Mesenteric fat pad (tissue), 1 donor: ENCODE measurements around the gene CDADC1. TPM values are rescaled to one million over a fixed set of nuclear protein-coding genes. Genes with fewer than 3 reads are reported as not detected.
"Not testable (repeated sequence)": the region's sequence is repeated elsewhere in the genome, so short reads cannot be mapped to it uniquely, and the experiment has no call there.

ENCODE experiments used
- DNase-seq: peaks from one replicate; pipeline ENCODE4 v3.0.0-alpha.2; 2020; ENCODE audit warnings: low spot score
- total RNA-seq: library from RNA; stranded (reverse); fragmentation: NEBNext Ultra II Directional; extraction: Animal tissue kit (Norgen Biotek cat#: 25700); gene quantifications from one replicate; pipeline ENCODE4 v1.2.1, GENCODE V29; 2021
- donor health status: DM: yes; HTN: yes; CAD: no.

The CDADC1 gene
- total RNA-seq, 1 donor from 2014 or later = 12.3 TPM

- no peak for DNase-seq
Measured at GRCh38 chr13:49311816-49312215, 64.1 kb downstream of the CDADC1 start.

- no peak for DNase-seq
Measured at GRCh38 chr13:49314344-49314882, 66.7 kb downstream of the CDADC1 start.

DNA sequence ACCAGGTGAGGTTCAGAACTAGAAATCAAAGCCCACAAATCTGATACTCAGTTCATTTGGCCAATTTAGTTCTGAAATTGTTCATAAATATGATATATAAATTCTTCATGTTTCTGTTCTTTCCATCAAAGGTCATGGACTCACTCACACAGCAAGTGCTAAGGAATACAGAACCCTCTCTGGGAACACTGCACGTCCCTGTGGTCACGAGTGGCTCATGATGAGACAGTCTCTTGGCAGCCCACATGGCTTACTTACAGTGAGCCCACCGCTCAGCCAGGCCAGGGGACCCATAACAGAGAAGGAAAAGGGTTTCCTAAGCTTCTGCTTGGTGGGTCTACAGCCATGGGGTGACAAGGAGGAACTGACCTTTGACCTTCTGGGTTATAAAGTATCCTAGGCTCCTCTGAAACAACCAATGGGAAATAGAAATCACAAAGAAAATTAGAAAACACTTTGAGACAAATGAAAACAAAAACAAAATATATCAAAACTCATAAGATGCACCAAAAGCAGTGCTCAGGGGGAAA lies 67.4 kb downstream of the CDADC1 start:
- DNase-seq = no peak

GRCh38 chr13:49315756-49316482 lies 68.2 kb downstream of the CDADC1 start:
- no peak for DNase-seq

DNA sequence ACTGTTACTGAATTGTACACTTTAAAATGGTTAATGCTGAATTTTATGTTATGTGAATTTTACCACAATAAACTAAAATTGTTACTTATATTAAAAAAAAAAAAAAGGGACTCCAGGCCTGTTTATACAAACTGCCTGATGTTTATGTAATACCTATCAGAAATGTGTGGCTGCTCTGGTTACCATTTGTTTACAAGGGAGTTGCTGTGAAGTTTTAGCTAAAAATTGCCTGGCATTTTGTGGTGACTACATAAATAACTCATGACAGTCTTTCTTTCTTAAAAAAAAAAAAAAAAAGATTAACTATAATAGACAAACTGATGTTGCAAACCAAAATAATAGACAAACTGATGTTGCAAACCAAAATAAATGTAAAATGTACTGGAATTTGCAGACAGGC lies 71.8 kb downstream of the CDADC1 start:
- DNase-seq = no peak

DNA sequence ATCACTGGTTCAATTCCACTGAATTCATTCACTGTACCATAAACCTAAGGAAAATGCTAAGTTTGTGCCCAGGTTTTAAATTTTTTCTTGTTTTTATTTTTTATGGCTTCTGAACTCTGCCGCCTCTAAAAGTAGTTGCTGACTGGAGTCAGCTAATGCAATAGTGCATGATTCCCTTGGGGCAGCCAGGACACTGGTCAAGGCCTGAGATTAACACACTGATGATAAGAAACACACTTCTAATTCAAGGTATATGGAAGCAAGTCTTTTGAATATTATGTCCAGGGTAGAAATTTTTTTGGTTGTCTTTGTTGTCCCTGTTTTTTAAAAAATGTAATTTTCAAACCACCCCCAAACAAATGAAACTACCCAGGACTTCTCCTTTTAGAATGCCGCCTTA lies 72.2 kb downstream of the CDADC1 start:
- DNase-seq = no peak

DNA sequence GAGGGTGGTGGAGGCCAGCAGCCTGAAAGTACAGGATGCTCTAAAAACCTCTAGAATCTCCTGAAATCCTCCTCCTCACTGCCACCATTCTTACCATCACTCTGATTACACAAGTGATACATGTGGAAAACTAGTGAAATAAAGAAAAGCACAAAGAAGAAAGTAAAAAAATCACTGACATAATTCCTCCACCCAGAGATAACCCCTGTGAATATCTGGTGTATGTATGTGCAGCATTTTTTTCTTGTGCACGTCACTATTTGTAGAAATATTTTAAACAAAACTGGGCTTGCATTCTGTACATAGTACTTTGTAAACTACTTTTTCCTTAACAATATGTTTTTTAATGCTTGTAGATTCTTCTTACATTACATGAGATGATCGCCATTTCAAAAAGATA lies 73.2 kb downstream of the CDADC1 start:
- no peak for DNase-seq

GRCh38 chr13:49322702-49323101 lies 75.0 kb downstream of the CDADC1 start:
- no peak for DNase-seq

DNA sequence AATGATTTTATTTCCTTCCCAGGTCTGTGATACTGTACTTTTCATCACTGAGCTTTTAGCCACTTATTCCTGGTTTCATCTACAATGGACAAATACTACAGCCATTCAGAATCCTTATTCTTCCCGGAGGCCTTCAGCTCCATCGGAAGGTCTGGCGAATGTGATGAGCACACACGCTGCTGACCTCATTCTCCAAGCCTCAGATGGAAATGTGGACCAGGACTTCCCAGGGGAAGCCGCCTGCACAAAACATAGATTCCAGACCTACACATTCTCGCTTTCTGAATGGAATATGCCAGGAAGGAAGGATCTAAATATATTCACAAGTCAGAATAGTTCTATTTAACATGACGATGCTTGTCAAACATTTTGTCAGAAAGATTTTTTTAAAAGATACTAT lies 75.6 kb downstream of the CDADC1 start:
- no peak for DNase-seq

DNA sequence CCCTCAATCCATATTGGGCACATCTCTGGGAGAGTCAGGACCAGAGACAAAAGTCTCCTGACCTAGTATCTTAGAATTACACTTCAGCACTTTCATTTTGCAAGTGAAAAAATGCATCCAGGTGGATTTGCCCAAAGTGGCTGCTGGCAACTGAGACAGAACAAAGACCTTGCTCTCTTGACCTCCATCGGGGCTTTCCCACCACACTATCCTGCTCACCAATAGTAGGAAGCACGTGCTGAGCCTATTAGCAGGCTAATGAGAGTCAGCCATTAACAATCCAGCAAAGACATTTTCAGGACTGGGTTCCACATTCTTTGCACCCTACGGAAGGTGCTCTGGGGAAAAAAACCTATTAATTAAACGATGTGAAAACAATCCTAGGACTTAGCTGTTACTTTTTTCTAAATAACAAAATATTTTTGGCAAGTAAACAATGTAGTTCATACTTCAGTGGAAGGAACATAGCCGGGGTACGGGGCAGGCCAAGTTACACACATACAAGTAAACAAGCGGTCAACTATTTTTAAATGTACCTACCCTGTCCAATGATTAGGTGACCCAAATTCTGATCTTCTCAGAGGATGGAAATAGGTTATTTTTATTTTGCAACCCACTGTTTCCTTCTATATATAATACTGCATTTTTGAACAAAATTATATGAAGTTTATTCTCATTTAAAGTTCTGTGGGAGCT lies 78.6 kb downstream of the CDADC1 start:
- no peak for DNase-seq

- not testable (repeated sequence) for DNase-seq
Measured at GRCh38 chr13:49327145-49327544, 79.4 kb downstream of the CDADC1 start.

DNA sequence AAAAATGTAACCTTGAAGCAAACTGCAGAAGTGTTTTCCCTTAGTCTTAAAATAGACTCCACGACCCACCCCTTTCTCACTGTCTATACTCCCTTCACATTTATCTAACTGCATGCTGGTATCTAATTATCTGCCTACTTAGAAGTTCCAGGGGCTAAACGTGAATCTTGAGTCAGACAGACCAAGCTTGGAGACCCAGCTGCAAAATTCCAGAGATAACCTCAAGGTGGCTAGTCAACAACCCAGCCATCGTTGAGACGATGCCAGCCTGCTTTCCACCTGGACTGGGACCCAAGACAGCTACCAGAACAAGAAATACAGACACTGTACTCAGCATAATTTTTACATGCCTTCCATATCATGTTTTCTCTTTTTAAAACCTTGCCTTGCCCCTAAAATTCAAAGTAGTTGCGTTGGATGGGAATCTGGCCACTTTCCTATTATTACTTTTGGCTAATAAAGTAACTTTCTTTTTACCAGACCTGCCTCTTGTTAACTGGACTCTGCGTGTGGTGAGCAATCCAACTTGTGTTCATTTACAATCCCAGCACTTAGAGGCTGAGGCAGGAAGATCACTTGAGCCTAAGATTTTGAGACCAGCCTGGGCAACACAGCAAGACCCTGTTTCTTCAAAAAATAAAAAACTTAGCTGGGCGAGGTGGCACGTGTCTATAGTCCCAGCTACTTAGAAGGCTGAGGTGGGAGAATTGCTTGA lies 82.3 kb downstream of the CDADC1 start:
- no peak for DNase-seq

DNA sequence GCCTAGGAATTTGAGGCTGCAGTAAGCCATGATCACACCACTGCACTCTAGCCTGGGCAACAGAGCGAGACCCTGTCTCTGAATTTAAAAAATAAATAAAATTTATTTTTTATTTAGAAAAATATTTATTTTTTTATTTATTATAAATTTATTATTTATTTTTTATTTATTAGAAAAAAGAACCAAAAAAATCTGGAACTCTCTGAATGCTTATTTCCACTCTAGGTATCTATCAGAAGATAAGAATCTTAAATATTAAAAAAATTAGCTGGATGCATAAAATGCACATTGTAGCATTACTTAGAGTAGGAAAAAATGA lies 82.8 kb downstream of the CDADC1 start:
- no peak for DNase-seq

DNA sequence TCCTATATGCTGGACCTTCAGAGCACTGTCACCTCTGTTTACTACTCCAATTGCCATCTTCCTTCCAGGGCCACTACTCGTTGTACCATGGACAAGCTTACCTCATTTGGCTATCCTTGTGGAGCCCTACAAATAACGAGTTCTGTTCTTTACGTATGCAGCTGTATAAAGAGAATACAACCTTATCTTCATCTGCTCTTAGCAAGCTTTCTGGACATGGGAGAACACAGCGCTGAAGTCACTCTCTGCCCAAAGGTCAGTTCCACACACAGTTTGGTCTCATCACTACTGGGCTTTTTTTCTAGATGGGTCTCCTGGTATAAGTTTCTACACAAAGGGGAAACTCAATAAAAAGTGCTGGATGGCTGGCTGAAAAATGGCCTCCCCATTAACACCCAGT lies 88.9 kb downstream of the CDADC1 start:
- no peak for DNase-seq

GRCh38 chr13:49340161-49340560 lies 92.4 kb downstream of the CDADC1 start:
- no peak for DNase-seq

DNA sequence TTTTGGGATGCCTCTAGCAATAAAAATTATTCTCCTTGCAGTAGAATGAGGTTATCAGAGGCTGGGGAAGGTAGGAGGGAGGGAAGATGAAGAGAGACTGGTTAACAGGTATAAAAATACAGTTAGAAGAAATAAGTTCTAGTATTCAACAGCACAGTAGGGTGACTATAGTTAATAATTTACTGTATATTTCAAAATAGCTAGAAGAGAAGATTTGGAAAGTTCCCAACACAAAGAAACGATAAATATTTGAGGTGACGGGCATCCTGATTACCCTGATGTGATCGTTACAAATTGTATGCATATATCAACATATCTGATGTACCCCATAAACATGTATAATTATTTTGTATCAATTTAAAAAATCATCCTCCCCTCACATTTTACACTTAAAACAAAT lies 93.8 kb downstream of the CDADC1 start:
- no peak for DNase-seq

- no peak for DNase-seq
Measured at GRCh38 chr13:49341941-49342340, 94.2 kb downstream of the CDADC1 start.

DNA sequence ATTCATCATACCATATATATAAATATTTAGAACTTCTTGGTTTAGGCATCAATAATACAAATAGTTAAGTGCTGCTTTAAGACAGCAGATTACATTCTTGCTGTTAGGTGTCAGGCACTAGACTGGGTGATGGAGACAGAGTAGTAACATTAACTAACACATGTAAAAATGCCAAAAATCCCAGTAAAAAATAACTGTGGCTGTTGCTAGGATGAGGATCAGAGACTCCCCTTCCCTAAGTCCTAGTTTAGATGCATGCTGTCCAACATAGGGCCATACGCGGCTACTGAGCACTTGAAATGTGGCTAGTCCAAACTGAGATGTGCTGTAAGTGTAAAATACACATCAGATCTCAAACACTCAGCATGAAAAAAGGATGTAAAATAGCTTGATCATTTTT lies 94.7 kb downstream of the CDADC1 start:
- no peak for DNase-seq
